Transverse colon (tissue), 4 donors: ENCODE measurements around the gene ADGRB3. TPM values are rescaled to one million over a fixed set of nuclear protein-coding genes. Genes with fewer than 3 reads are reported as not detected.

Source experiments
- DNase-seq: peaks from one replicate; pipeline ENCODE4 v3.0.0-alpha.2; 2019
- H3K27ac ChIP-seq, 4 donors: fragments of 200-600 bp; sonication (generic); 2 replicates each; pipeline ENCODE4 v1.5.1; 2016 to 2018; ENCODE audit warnings: inconsistent platforms in 4 of 4
- H3K27me3 ChIP-seq: fragments of 200-600 bp; sonication (generic); 2 replicates; pipeline ENCODE4 v1.5.1; 2017; ENCODE audit warnings: inconsistent platforms
- H3K36me3 ChIP-seq, 4 donors: fragments of 200-600 bp; sonication (generic); 2 replicates each; pipeline ENCODE4 v1.5.1; 2017 to 2019; ENCODE audit warnings: inconsistent platforms in 4 of 4
- H3K4me1 ChIP-seq, 4 donors: fragments of 200-600 bp; sonication (generic); 2 replicates each; pipeline ENCODE4 v1.5.1; 2017 to 2020; ENCODE audit warnings: inconsistent platforms in 4 of 4
- H3K4me3 ChIP-seq, 4 donors: fragments of 200-600 bp; sonication (generic); 1 replicate in 1 of 4; 2 replicates in 3 of 4; pipeline versions ENCODE4 v1.5.1 to v1.6.1; 2017 to 2019; ENCODE audit warnings: inconsistent platforms in 4 of 4
- H3K9me3 ChIP-seq, 2 donors: fragments of 200-600 bp; sonication (generic); 2 replicates each; pipeline ENCODE4 v1.5.1; 2017 to 2019; ENCODE audit warnings: inconsistent platforms in 2 of 2
- CTCF ChIP-seq, 5 experiments: fragments of 200-600 bp in 3 of 5; fragments of 450-650 bp in 2 of 5; sonication (generic) in 3 of 5; IDR thresholded peaks; 1 replicate in 2 of 5; 2 replicates in 3 of 5; pipeline ENCODE4 v1.5.1; 2016 to 2017; ENCODE audit warnings: antibody characterized with exemption in 5 of 5, inconsistent platforms in 3 of 5, mild to moderate bottlenecking in 2 of 5, moderate library complexity in 1 of 5
- EP300 ChIP-seq: sonication (generic); formaldehyde crosslinking; IDR thresholded peaks from one replicate; pipeline ENCODE4 v1.6.1; 2017; ENCODE audit warnings: antibody characterized with exemption, low read depth
- POLR2A ChIP-seq: fragments of 450-650 bp; IDR thresholded peaks from one replicate; pipeline ENCODE4 v1.6.1; 2016; ENCODE audit warnings: antibody characterized with exemption, mild to moderate bottlenecking, moderate library complexity
- POLR2AphosphoS5 ChIP-seq, 3 donors: sonication (generic); formaldehyde crosslinking; IDR thresholded peaks; one replicate each; pipeline ENCODE4 v1.6.1; 2016; ENCODE audit warnings: antibody characterized with exemption in 3 of 3
- WGBS, 2 donors: methylation state at CpG; one replicate each; pipeline ENCODE4 v1.1.5; 2018; ENCODE audit warnings: low coverage in 1 of 2; 5-methylcytosine and 5-hydroxymethylcytosine counted together
- in situ Hi-C, 4 donors: fragments of 200-750 bp; cut with MboI; loops; one replicate each; pipeline versions ENCODE4 v1.15.0 to v1.15.1; 2017; ENCODE audit warnings: low sequenced_read_pairs in 3 of 4, low pct_ligation_motif_present in 1 of 4, low pct_unique_long_range_greater_than_20kb in 1 of 4
- intact Hi-C: fragments of 100-400 bp; cut with DNase I; formaldehyde crosslinking; loops from one replicate; pipeline ENCODE4 v1.15.1; 2023; ENCODE audit warnings: low total_unique reads
- total RNA-seq, 4 donors: library from RNA; depleted of rRNA; stranded (reverse); fragments of >200 nt; gene quantifications; one replicate each; pipeline ENCODE4 v1.1.0, GENCODE V29; 2016

The ADGRB3 gene
- total RNA-seq, 4 donors from 2014 or later = 0.37 to 20.5 (median 2.2) TPM

GRCh38 chr6:69303382-69303781 lies 668.3 kb downstream of the ADGRB3 start:
- Histone ChIP-seq H3K36me3 (no peaks in the 10 kb centered on the region), H3K27me3 (no peaks in the 10 kb centered on the region), H3K4me1 (no peaks in the 10 kb centered on the region), H3K4me3 (no peak overlapping the region), H3K9me3 (no peaks in the 10 kb centered on the region), H3K27ac (no peak overlapping the region)
- intact Hi-C loops = no loop called here
- TF ChIP-seq CTCF (IDR thresholded peaks at IDR 0.05) (no peak), POLR2AphosphoS5 (IDR thresholded peaks at IDR 0.05) (no peak), EP300 (no peak), POLR2A (no peak)
- no peak for DNase-seq
- in situ Hi-C loops = no loop called here
- WGBS, 2 donors = 84 to 100% methylated on average over 2 of the region's 2 CpGs

- Histone ChIP-seq H3K4me1 (no peaks in the 10 kb centered on the region), H3K36me3 (no peaks in the 10 kb centered on the region), H3K27ac (no peak overlapping the region), H3K9me3 (no peaks in the 10 kb centered on the region), H3K4me3 (no peak overlapping the region), H3K27me3 (no peaks in the 10 kb centered on the region)
- 32 to 45% methylated on average over 2 of the region's 2 CpGs for WGBS, 2 donors
- no peak for TF ChIP-seq POLR2A
- no peak for DNase-seq
- intact Hi-C loops (no loop called here), in situ Hi-C loops (no loop called here)
Observed at GRCh38 chr6:69305456-69305855, 670.4 kb downstream of the ADGRB3 start.

GRCh38 chr6:69308584-69308983 lies 673.5 kb downstream of the ADGRB3 start:
- Histone ChIP-seq H3K4me1 (no peaks in the 10 kb centered on the region), H3K9me3 (no peaks in the 10 kb centered on the region), H3K36me3 (no peaks in the 10 kb centered on the region), H3K27ac (no peak overlapping the region), H3K27me3 (no peaks in the 10 kb centered on the region), H3K4me3 (no peak overlapping the region)
- intact Hi-C loops = no loop called here
- no peak for DNase-seq
- TF ChIP-seq POLR2AphosphoS5 (IDR thresholded peaks at IDR 0.05) = no peak
- TF ChIP-seq EP300 = no peak
- TF ChIP-seq CTCF (IDR thresholded peaks at IDR 0.05) = no peak
- TF ChIP-seq POLR2A = no peak
- in situ Hi-C loops = no loop called here
- WGBS, 2 donors = 77 to 78% methylated on average over 2 of the region's 2 CpGs

- TF ChIP-seq POLR2AphosphoS5 (IDR thresholded peaks at IDR 0.05) (no peak), CTCF (IDR thresholded peaks at IDR 0.05) (no peak), POLR2A (no peak), EP300 (no peak)
- Histone ChIP-seq H3K27me3 (no peaks in the 10 kb centered on the region), H3K27ac (no peak overlapping the region), H3K36me3 (no peaks in the 10 kb centered on the region), H3K9me3 (no peaks in the 10 kb centered on the region), H3K4me1 (no peaks in the 10 kb centered on the region), H3K4me3 (no peak overlapping the region)
- in situ Hi-C loops = no loop called here
- intact Hi-C loops = no loop called here
- 76 to 100% methylated on average over 1 of the region's 1 CpG for WGBS, 2 donors
- no peak for DNase-seq
Observed at GRCh38 chr6:69311888-69312287, 676.8 kb downstream of the ADGRB3 start.

GRCh38 chr6:69314001-69314400 lies 678.9 kb downstream of the ADGRB3 start:
- intact Hi-C loops (no loop called here), in situ Hi-C loops (no loop called here)
- Histone ChIP-seq H3K27me3 (no peaks in the 10 kb centered on the region), H3K4me1 (no peaks in the 10 kb centered on the region), H3K36me3 (no peaks in the 10 kb centered on the region), H3K4me3 (no peak overlapping the region), H3K27ac (no peak overlapping the region), H3K9me3 (no peaks in the 10 kb centered on the region)
- no peak for DNase-seq
- WGBS, 2 donors = 75% methylated on average over 1 of the region's 1 CpG
- TF ChIP-seq CTCF (IDR thresholded peaks at IDR 0.05) (no peak), EP300 (no peak), POLR2A (no peak), POLR2AphosphoS5 (IDR thresholded peaks at IDR 0.05) (no peak)
